GM13976 (cell line): Measurements from ENCODE around the gene TRIM37.

Experiments used
- DNase-seq: peaks from one replicate; pipeline ENCODE4 v3.0.0; 2012; ENCODE audit warnings: low spot score
- CTCF ChIP-seq: IDR thresholded peaks from 2 replicates; pipeline ENCODE4 v1.5.1; 2012; ENCODE audit warnings: borderline replicate concordance, mild to moderate bottlenecking; ENCODE audit not compliant: insufficient read depth; ENCODE audit errors: extremely low read depth, missing control alignments, control extremely low read depth
- in situ Hi-C: fragments of 300-500 bp; cut with MboI; formaldehyde crosslinking; loops from one replicate; pipeline ENCODE4 v1.12.0; 2022; ENCODE audit warnings: low sequenced_read_pairs, mixed read lengths, inconsistent platforms; ENCODE audit not compliant: unreplicated experiment

Gene TRIM37

GRCh38 chr17:59131131-59131530, 24.5 kb upstream of the TRIM37 start:
- no peak for DNase-seq
- TF ChIP-seq CTCF = no peak
- in situ Hi-C loops = no loop called here

GRCh38 chr17:59129814-59130213, 23.1 kb upstream of the TRIM37 start:
- DNase-seq = no peak
- in situ Hi-C loops = no loop called here
- no peak for TF ChIP-seq CTCF

- no peak for TF ChIP-seq CTCF
- no peak for DNase-seq
- in situ Hi-C loops = no loop called here
These were observed 20.2 kb upstream of the TRIM37 start for GRCh38 chr17:59126809-59127417.

GRCh38 chr17:59124665-59125064, 18.0 kb upstream of the TRIM37 start:
- peak; percentile 36 for DNase-seq
- in situ Hi-C loops = no loop called here

GRCh38 chr17:59121901-59122480, 15.3 kb upstream of the TRIM37 start:
- no peak for DNase-seq
- no peak for TF ChIP-seq CTCF
- in situ Hi-C loops = no loop called here

More at GRCh38 chr17:59124665-59125064, 18.0 kb upstream of the TRIM37 start:
- TF ChIP-seq CTCF = no peak

- in situ Hi-C loops = no loop called here
- DNase-seq = no peak
- no peak for TF ChIP-seq CTCF
These were observed 8.8 kb upstream of the TRIM37 start for GRCh38 chr17:59115474-59115873.
